GM23338 (cell line): ENCODE measurements around the gene SPINDOC.

ENCODE experiments used
- CREB1 ChIP-seq: fragments of 250-450 bp; sonication (Bioruptor Pico); IDR thresholded peaks from 2 replicates; pipeline ENCODE4 v1.5.0; 2020; ENCODE audit warnings: low read depth, mild to moderate bottlenecking, moderate library complexity
- EZH2 ChIP-seq: fragments of 200-600 bp; sonication (generic); IDR thresholded peaks from one replicate; pipeline ENCODE4 v1.8.0; 2017; ENCODE audit warnings: antibody characterized with exemption, mild to moderate bottlenecking, low read depth; ENCODE audit not compliant: unreplicated experiment
- EZH2phosphoT487 ChIP-seq: fragments of 200-600 bp; sonication (generic); IDR thresholded peaks from one replicate; pipeline ENCODE4 v1.8.1; 2018; ENCODE audit warnings: antibody characterized with exemption; ENCODE audit not compliant: unreplicated experiment
- JUNB ChIP-seq: IDR thresholded peaks from one replicate; pipeline ENCODE4 v1.6.1; 2016; ENCODE audit warnings: antibody characterized with exemption; ENCODE audit not compliant: unreplicated experiment
- NANOG ChIP-seq: IDR thresholded peaks from 2 replicates; pipeline ENCODE4 v1.6.1; 2016; ENCODE audit warnings: antibody characterized with exemption, borderline replicate concordance
- POLR2AphosphoS5 ChIP-seq: IDR thresholded peaks from 2 replicates; pipeline ENCODE4 v1.6.1; 2016; ENCODE audit warnings: antibody characterized with exemption, low read depth
- STAT1 ChIP-seq: IDR thresholded peaks from one replicate; pipeline ENCODE4 v1.6.1; 2016; ENCODE audit warnings: antibody characterized with exemption; ENCODE audit not compliant: unreplicated experiment
- ZNF114 ChIP-seq: fragments of 250-450 bp; sonication (Bioruptor Pico); IDR thresholded peaks from 2 replicates; pipeline ENCODE4 v1.5.0; 2020; ENCODE audit warnings: mild to moderate bottlenecking, moderate library complexity
- ZNF331 ChIP-seq: fragments of 250-450 bp; sonication (Bioruptor Pico); IDR thresholded peaks from 2 replicates; pipeline ENCODE4 v1.5.0; 2020; ENCODE audit warnings: low read depth, mild to moderate bottlenecking, moderate library complexity
- TF ChIP-seq, protein P1 (sequence below), 2 experiments: fragments of 200-600 bp in 1 of 2; sonication (generic) in 1 of 2; conservative IDR thresholded peaks; 2 replicates each; pipeline versions ENCODE4 v1.5.1 to v1.6.1; 2016 to 2017; ENCODE audit warnings: antibody characterized with exemption in 2 of 2, low read depth in 2 of 2, mild to moderate bottlenecking in 2 of 2, moderate library complexity in 1 of 2
- TF ChIP-seq, protein P2 (sequence below): IDR thresholded peaks from one replicate; pipeline ENCODE4 v1.6.1; 2018; ENCODE audit warnings: antibody characterized with exemption; ENCODE audit not compliant: unreplicated experiment
- TF ChIP-seq, protein P3 (sequence below): IDR thresholded peaks from 2 replicates; pipeline ENCODE4 v1.6.1; 2016; ENCODE audit warnings: antibody characterized with exemption
- TF ChIP-seq, protein P4 (sequence below): fragments of 250-450 bp; sonication (Bioruptor Pico); IDR thresholded peaks from 2 replicates; pipeline ENCODE4 v1.5.0; 2020; ENCODE audit warnings: mild to moderate bottlenecking, moderate library complexity

DNA sequence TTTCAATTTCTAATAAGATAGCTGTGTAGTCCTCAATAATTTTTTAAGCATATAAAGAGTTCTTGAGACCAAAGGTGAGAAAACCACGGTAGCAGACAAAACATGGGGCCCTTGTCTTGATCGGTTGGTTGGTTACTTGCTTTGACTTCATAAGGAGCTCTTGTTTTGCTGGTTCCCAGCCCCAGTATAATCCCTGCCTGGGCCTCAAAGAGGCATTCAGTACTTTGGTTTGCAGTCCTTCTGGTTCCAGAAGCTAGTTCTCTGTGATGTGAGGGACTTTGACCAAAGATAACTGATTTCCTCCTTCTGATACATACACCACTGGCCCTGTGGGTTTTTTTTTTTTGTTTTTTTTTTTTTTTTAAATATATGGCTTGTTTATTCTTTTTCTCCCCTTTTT, 42.7 kb downstream of the SPINDOC start:
- TF ChIP-seq, protein P1, sequence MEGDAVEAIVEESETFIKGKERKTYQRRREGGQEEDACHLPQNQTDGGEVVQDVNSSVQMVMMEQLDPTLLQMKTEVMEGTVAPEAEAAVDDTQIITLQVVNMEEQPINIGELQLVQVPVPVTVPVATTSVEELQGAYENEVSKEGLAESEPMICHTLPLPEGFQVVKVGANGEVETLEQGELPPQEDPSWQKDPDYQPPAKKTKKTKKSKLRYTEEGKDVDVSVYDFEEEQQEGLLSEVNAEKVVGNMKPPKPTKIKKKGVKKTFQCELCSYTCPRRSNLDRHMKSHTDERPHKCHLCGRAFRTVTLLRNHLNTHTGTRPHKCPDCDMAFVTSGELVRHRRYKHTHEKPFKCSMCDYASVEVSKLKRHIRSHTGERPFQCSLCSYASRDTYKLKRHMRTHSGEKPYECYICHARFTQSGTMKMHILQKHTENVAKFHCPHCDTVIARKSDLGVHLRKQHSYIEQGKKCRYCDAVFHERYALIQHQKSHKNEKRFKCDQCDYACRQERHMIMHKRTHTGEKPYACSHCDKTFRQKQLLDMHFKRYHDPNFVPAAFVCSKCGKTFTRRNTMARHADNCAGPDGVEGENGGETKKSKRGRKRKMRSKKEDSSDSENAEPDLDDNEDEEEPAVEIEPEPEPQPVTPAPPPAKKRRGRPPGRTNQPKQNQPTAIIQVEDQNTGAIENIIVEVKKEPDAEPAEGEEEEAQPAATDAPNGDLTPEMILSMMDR (conservative IDR thresholded peaks at IDR 0.05; ENCODE audit: low read depth in 2 of 2), result no peak
- no peak for TF ChIP-seq EZH2
- TF ChIP-seq POLR2AphosphoS5, result no peak
- no peak for TF ChIP-seq EZH2phosphoT487
- TF ChIP-seq, protein P2, sequence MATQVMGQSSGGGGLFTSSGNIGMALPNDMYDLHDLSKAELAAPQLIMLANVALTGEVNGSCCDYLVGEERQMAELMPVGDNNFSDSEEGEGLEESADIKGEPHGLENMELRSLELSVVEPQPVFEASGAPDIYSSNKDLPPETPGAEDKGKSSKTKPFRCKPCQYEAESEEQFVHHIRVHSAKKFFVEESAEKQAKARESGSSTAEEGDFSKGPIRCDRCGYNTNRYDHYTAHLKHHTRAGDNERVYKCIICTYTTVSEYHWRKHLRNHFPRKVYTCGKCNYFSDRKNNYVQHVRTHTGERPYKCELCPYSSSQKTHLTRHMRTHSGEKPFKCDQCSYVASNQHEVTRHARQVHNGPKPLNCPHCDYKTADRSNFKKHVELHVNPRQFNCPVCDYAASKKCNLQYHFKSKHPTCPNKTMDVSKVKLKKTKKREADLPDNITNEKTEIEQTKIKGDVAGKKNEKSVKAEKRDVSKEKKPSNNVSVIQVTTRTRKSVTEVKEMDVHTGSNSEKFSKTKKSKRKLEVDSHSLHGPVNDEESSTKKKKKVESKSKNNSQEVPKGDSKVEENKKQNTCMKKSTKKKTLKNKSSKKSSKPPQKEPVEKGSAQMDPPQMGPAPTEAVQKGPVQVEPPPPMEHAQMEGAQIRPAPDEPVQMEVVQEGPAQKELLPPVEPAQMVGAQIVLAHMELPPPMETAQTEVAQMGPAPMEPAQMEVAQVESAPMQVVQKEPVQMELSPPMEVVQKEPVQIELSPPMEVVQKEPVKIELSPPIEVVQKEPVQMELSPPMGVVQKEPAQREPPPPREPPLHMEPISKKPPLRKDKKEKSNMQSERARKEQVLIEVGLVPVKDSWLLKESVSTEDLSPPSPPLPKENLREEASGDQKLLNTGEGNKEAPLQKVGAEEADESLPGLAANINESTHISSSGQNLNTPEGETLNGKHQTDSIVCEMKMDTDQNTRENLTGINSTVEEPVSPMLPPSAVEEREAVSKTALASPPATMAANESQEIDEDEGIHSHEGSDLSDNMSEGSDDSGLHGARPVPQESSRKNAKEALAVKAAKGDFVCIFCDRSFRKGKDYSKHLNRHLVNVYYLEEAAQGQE, result no peak
- no peak for TF ChIP-seq ZNF331 (CRISPR knock-in tag)
- no peak for TF ChIP-seq JUNB
- TF ChIP-seq CREB1, result no peak
- TF ChIP-seq NANOG, result no peak
- no peak for TF ChIP-seq ZNF114
- no peak for TF ChIP-seq STAT1
- TF ChIP-seq, protein P3, sequence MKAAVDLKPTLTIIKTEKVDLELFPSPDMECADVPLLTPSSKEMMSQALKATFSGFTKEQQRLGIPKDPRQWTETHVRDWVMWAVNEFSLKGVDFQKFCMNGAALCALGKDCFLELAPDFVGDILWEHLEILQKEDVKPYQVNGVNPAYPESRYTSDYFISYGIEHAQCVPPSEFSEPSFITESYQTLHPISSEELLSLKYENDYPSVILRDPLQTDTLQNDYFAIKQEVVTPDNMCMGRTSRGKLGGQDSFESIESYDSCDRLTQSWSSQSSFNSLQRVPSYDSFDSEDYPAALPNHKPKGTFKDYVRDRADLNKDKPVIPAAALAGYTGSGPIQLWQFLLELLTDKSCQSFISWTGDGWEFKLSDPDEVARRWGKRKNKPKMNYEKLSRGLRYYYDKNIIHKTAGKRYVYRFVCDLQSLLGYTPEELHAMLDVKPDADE, result no peak
- TF ChIP-seq, protein P4, sequence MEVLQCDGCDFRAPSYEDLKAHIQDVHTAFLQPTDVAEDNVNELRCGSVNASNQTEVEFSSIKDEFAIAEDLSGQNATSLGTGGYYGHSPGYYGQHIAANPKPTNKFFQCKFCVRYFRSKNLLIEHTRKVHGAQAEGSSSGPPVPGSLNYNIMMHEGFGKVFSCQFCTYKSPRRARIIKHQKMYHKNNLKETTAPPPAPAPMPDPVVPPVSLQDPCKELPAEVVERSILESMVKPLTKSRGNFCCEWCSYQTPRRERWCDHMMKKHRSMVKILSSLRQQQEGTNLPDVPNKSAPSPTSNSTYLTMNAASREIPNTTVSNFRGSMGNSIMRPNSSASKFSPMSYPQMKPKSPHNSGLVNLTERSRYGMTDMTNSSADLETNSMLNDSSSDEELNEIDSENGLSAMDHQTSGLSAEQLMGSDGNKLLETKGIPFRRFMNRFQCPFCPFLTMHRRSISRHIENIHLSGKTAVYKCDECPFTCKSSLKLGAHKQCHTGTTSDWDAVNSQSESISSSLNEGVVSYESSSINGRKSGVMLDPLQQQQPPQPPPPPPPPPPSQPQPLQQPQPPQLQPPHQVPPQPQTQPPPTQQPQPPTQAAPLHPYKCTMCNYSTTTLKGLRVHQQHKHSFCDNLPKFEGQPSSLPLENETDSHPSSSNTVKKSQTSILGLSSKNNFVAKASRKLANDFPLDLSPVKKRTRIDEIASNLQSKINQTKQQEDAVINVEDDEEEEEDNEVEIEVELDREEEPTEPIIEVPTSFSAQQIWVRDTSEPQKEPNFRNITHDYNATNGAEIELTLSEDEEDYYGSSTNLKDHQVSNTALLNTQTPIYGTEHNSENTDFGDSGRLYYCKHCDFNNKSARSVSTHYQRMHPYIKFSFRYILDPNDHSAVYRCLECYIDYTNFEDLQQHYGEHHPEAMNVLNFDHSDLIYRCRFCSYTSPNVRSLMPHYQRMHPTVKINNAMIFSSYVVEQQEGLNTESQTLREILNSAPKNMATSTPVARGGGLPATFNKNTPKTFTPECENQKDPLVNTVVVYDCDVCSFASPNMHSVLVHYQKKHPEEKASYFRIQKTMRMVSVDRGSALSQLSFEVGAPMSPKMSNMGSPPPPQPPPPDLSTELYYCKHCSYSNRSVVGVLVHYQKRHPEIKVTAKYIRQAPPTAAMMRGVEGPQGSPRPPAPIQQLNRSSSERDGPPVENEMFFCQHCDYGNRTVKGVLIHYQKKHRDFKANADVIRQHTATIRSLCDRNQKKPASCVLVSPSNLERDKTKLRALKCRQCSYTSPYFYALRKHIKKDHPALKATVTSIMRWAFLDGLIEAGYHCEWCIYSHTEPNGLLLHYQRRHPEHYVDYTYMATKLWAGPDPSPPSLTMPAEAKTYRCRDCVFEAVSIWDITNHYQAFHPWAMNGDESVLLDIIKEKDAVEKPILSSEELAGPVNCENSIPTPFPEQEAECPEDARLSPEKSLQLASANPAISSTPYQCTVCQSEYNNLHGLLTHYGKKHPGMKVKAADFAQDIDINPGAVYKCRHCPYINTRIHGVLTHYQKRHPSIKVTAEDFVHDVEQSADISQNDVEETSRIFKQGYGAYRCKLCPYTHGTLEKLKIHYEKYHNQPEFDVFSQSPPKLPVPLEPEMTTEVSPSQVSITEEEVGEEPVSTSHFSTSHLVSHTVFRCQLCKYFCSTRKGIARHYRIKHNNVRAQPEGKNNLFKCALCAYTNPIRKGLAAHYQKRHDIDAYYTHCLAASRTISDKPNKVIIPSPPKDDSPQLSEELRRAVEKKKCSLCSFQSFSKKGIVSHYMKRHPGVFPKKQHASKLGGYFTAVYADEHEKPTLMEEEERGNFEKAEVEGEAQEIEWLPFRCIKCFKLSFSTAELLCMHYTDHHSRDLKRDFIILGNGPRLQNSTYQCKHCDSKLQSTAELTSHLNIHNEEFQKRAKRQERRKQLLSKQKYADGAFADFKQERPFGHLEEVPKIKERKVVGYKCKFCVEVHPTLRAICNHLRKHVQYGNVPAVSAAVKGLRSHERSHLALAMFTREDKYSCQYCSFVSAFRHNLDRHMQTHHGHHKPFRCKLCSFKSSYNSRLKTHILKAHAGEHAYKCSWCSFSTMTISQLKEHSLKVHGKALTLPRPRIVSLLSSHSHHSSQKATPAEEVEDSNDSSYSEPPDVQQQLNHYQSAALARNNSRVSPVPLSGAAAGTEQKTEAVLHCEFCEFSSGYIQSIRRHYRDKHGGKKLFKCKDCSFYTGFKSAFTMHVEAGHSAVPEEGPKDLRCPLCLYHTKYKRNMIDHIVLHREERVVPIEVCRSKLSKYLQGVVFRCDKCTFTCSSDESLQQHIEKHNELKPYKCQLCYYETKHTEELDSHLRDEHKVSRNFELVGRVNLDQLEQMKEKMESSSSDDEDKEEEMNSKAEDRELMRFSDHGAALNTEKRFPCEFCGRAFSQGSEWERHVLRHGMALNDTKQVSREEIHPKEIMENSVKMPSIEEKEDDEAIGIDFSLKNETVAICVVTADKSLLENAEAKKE (CRISPR knock-in tag), result no peak
